ENCODE data around the gene MTCL3.

The MTCL3 gene

GRCh38 chr6:127446356-127446755 is 72.8 kb downstream of the MTCL3 start:
- no peak overlapping the region for H3K27ac ChIP-seq (ENCODE audit: insufficient read depth, low read depth, low read length)
- BruUV-seq (replicated peaks), result no TSS peak
- dilution Hi-C loops (cut with MboI; ENCODE audit: extremely low pct_ligation_motif_present, low sequenced_read_pairs), result no loop called here
- FAIRE-seq, result no peak
- intact Hi-C loops (cut with micrococcal nuclease), result no loop called here
- no peak overlapping the region for H3K4me3 ChIP-seq (replicated peaks in 1 of 3; ENCODE audit: insufficient read depth in 1 of 3, low read depth in 1 of 3, low read length in 3 of 3)
- H3K9ac ChIP-seq (replicated peaks; ENCODE audit: extremely low read depth, insufficient read depth, low read length), result no peak overlapping the region
- H3K79me2 ChIP-seq (ENCODE audit: control insufficient read depth, insufficient read depth, low read length), result no peaks in the 10 kb centered on the region
- ChIA-PET POLR2A (no interaction called here), CTCF (no interaction called here)
- H2AFZ ChIP-seq (ENCODE audit: low read depth, low read length), result no peak overlapping the region
- no peaks in the 10 kb centered on the region for H3K4me1 ChIP-seq (ENCODE audit: control insufficient read depth, extremely low read depth, insufficient read depth, low read length)
- no peaks in the 10 kb centered on the region for H3K9me1 ChIP-seq (replicated peaks; ENCODE audit: control insufficient read depth, extremely low read depth, insufficient read depth, low read length)
- DNase-seq (ENCODE audit: low read depth, low spot score), result no peak
- H3K9me3 ChIP-seq (replicated peaks; ENCODE audit: control insufficient read depth, insufficient read depth, low read length), result no peaks in the 10 kb centered on the region
- H3K36me3 ChIP-seq (ENCODE audit: control insufficient read depth in 2 of 2, extremely low read depth in 1 of 2, insufficient read depth in 2 of 2, low read length in 2 of 2), result no peaks in the 10 kb centered on the region
- TF ChIP-seq FOS (IDR thresholded peaks at IDR 0.05; ENCODE audit: borderline replicate concordance, insufficient read depth, low read length) (no peak), POLR2A (IDR thresholded peaks at IDR 0.05; ENCODE audit: low read depth, low read length) (no peak), JUN (IDR thresholded peaks at IDR 0.05; ENCODE audit: borderline replicate concordance, insufficient read depth, insufficient read length, low read depth) (no peak)
- TF ChIP-seq, protein P1, sequence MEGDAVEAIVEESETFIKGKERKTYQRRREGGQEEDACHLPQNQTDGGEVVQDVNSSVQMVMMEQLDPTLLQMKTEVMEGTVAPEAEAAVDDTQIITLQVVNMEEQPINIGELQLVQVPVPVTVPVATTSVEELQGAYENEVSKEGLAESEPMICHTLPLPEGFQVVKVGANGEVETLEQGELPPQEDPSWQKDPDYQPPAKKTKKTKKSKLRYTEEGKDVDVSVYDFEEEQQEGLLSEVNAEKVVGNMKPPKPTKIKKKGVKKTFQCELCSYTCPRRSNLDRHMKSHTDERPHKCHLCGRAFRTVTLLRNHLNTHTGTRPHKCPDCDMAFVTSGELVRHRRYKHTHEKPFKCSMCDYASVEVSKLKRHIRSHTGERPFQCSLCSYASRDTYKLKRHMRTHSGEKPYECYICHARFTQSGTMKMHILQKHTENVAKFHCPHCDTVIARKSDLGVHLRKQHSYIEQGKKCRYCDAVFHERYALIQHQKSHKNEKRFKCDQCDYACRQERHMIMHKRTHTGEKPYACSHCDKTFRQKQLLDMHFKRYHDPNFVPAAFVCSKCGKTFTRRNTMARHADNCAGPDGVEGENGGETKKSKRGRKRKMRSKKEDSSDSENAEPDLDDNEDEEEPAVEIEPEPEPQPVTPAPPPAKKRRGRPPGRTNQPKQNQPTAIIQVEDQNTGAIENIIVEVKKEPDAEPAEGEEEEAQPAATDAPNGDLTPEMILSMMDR (IDR thresholded peaks at IDR 0.05; ENCODE audit: extremely low read depth in 1 of 2, insufficient read depth in 1 of 2, low read depth in 1 of 2, low read length in 2 of 2), result no peak
- no peak overlapping the region for H3K4me2 ChIP-seq (ENCODE audit: insufficient read depth, low read length)
- no peaks in the 10 kb centered on the region for H4K20me1 ChIP-seq (replicated peaks; ENCODE audit: control insufficient read depth, extremely low read depth, insufficient read depth, low read length)
- H3K27me3 ChIP-seq (ENCODE audit: control insufficient read depth in 2 of 2, insufficient read depth in 2 of 2, low read length in 2 of 2), result peaks cover 0 to 2% of the 10 kb centered on the region in 2 experiments

GRCh38 chr6:127441881-127442280 is 77.3 kb downstream of the MTCL3 start:
- Histone ChIP-seq H3K9me3 (replicated peaks; ENCODE audit: control insufficient read depth, insufficient read depth, low read length) (no peaks in the 10 kb centered on the region), H3K9ac (replicated peaks; ENCODE audit: extremely low read depth, insufficient read depth, low read length) (no peak overlapping the region), H3K9me1 (replicated peaks; ENCODE audit: control insufficient read depth, extremely low read depth, insufficient read depth, low read length) (no peaks in the 10 kb centered on the region), H3K27me3 (ENCODE audit: control insufficient read depth in 2 of 2, insufficient read depth in 2 of 2, low read length in 2 of 2) (no peaks in the 10 kb centered on the region), H3K4me1 (ENCODE audit: control insufficient read depth, extremely low read depth, insufficient read depth, low read length) (no peaks in the 10 kb centered on the region), H2AFZ (ENCODE audit: low read depth, low read length) (no peak overlapping the region), H3K4me2 (ENCODE audit: insufficient read depth, low read length) (no peak overlapping the region), H4K20me1 (replicated peaks; ENCODE audit: control insufficient read depth, extremely low read depth, insufficient read depth, low read length) (no peaks in the 10 kb centered on the region), H3K79me2 (ENCODE audit: control insufficient read depth, insufficient read depth, low read length) (no peaks in the 10 kb centered on the region), H3K4me3 (replicated peaks in 1 of 3; ENCODE audit: insufficient read depth in 1 of 3, low read depth in 1 of 3, low read length in 3 of 3) (no peak overlapping the region), H3K27ac (ENCODE audit: insufficient read depth, low read depth, low read length) (no peak overlapping the region), H3K36me3 (ENCODE audit: control insufficient read depth in 2 of 2, extremely low read depth in 1 of 2, insufficient read depth in 2 of 2, low read length in 2 of 2) (no peaks in the 10 kb centered on the region)
- POLR2A ChIA-PET, result no interaction called here
- BruUV-seq (replicated peaks), result no TSS peak
- CTCF ChIA-PET, result no interaction called here
- dilution Hi-C loops (cut with MboI; ENCODE audit: extremely low pct_ligation_motif_present, low sequenced_read_pairs) (no loop called here), intact Hi-C loops (cut with micrococcal nuclease) (no loop called here)
- TF ChIP-seq FOS (IDR thresholded peaks at IDR 0.05; ENCODE audit: borderline replicate concordance, insufficient read depth, low read length), result no peak
- TF ChIP-seq POLR2AphosphoS5 (IDR thresholded peaks at IDR 0.05; ENCODE audit: insufficient read depth, low read depth, low read length), result no peak
- no peak for TF ChIP-seq MYC (IDR thresholded peaks at IDR 0.05; ENCODE audit: low read depth, low read length)
- TF ChIP-seq JUN (IDR thresholded peaks at IDR 0.05; ENCODE audit: borderline replicate concordance, insufficient read depth, insufficient read length, low read depth), result no peak
- no peak for TF ChIP-seq EZH2 (IDR thresholded peaks at IDR 0.05; ENCODE audit: borderline replicate concordance, low read depth, low read length, severe bottlenecking)
- TF ChIP-seq, protein P1 (IDR thresholded peaks at IDR 0.05; ENCODE audit: extremely low read depth in 1 of 2, insufficient read depth in 1 of 2, low read depth in 1 of 2, low read length in 2 of 2), result no peak
- TF ChIP-seq GATA2 (IDR thresholded peaks at IDR 0.05; ENCODE audit: insufficient read depth, insufficient read length, low read depth, low read length), result no peak
- no peak for TF ChIP-seq POLR2A (IDR thresholded peaks at IDR 0.05; ENCODE audit: low read depth, low read length)
- TF ChIP-seq, protein P2, sequence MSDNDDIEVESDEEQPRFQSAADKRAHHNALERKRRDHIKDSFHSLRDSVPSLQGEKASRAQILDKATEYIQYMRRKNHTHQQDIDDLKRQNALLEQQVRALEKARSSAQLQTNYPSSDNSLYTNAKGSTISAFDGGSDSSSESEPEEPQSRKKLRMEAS (IDR thresholded peaks at IDR 0.05; ENCODE audit: insufficient read depth, insufficient read length), result no peak
- DNase-seq (ENCODE audit: low read depth, low spot score) (no peak), FAIRE-seq (no peak)
